AG09309 (cell line): ENCODE measurements around the gene FAM156B.
"Not testable (repeated sequence)": the region's sequence is repeated elsewhere in the genome, so short reads cannot be mapped to it uniquely, and the experiment has no call there.

Experiments used
- DNase-seq: peaks from one replicate; pipeline ENCODE4 v3.0.0-alpha.2; 2010; ENCODE audit warnings: low read depth
- H3K4me3 ChIP-seq: 2 replicates; pipeline ENCODE4 v1.5.1; 2011; ENCODE audit warnings: mild to moderate bottlenecking, low read depth, low read length, moderate library complexity; ENCODE audit not compliant: control insufficient read depth
- TF ChIP-seq, protein P1 (sequence below): IDR thresholded peaks from 2 replicates; pipeline ENCODE4 v1.5.1; 2011; ENCODE audit warnings: mild to moderate bottlenecking, low read depth, low read length, inconsistent platforms; ENCODE audit not compliant: insufficient read depth, control insufficient read depth; ENCODE audit errors: missing control alignments

Gene FAM156B

GRCh38 chrX:52896855-52897709, at the start of gene FAM156B:
FAM156B (plus strand) TSS chrX:52897330; CDS start chrX:52907226, 9,896 bp downstream.
- H3K4me3 ChIP-seq, DNase-seq: not testable (repeated sequence)

DNA sequence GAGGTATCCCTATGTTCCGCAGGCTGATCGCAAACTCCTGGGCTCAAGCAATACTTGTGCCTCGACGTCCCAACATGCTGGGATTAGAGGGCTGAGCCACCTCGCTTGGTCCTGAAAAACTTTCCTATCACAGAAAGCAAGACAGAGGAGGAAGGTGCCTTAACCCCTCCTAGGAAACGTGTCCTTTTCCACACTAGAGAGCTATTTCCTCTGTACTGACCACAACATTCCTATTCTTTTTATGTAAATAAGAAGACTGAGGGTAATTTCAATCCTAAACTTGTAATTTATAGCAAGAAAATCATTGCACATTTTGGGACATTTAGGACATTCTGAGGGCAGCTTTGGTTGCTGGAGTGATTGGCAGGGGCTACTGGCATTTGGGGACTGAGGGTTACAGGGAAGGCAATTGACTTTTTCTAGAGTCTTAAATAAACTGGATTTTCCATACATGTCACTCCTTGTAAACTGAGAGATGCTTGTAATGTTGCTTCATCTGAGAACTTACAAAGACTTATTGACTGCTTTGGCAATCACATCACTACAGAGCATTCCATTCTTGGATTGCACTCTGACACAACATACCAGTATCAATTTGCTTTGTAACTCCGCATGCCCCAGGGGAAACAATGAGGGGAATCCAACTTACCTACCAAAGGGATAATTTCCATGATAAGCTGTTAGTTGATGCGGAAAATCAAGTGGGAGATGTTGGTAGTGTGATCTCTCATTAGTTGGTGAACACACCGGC, 44.8 kb upstream of the FAM156B start:
- no peak for DNase-seq
- TF ChIP-seq, protein P1, sequence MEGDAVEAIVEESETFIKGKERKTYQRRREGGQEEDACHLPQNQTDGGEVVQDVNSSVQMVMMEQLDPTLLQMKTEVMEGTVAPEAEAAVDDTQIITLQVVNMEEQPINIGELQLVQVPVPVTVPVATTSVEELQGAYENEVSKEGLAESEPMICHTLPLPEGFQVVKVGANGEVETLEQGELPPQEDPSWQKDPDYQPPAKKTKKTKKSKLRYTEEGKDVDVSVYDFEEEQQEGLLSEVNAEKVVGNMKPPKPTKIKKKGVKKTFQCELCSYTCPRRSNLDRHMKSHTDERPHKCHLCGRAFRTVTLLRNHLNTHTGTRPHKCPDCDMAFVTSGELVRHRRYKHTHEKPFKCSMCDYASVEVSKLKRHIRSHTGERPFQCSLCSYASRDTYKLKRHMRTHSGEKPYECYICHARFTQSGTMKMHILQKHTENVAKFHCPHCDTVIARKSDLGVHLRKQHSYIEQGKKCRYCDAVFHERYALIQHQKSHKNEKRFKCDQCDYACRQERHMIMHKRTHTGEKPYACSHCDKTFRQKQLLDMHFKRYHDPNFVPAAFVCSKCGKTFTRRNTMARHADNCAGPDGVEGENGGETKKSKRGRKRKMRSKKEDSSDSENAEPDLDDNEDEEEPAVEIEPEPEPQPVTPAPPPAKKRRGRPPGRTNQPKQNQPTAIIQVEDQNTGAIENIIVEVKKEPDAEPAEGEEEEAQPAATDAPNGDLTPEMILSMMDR, result no peak
- no peak overlapping the region for H3K4me3 ChIP-seq

- DNase-seq, H3K4me3 ChIP-seq: not testable (repeated sequence)
Observed at GRCh38 chrX:52856991-52857525, 40.1 kb upstream of the FAM156B start.

DNA sequence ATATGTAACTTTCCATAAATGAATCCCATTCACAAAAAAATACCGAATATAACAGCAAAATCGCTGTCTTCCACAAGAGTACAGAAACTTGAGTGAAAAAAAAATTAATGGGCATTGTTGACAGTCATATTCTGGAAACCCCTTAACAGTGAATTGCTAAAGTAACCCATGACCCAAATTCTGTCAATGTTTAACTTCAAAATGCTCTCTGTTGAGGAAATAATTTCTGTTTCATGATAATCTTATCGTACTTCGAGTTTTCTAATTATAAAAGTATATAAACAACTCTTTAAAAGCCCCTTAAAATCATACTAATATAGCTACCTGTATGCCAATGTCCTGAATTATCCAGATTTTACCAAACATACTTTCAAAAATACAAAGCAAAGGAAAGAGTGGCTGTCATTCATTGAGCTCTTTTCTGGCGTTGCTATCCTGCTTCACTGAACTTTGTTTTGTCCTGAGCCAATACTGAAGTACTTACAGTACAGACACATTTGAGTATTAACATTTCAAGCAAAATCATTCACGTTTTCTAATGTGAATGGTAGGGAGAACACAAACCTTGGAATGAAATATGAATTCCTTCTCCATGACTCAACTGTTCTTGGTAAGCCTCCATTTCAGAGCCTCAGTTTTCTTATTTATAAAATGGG, 31.7 kb upstream of the FAM156B start:
- H3K4me3 ChIP-seq, result no peak overlapping the region
- DNase-seq, result no peak
- TF ChIP-seq, protein P1, result no peak

DNA sequence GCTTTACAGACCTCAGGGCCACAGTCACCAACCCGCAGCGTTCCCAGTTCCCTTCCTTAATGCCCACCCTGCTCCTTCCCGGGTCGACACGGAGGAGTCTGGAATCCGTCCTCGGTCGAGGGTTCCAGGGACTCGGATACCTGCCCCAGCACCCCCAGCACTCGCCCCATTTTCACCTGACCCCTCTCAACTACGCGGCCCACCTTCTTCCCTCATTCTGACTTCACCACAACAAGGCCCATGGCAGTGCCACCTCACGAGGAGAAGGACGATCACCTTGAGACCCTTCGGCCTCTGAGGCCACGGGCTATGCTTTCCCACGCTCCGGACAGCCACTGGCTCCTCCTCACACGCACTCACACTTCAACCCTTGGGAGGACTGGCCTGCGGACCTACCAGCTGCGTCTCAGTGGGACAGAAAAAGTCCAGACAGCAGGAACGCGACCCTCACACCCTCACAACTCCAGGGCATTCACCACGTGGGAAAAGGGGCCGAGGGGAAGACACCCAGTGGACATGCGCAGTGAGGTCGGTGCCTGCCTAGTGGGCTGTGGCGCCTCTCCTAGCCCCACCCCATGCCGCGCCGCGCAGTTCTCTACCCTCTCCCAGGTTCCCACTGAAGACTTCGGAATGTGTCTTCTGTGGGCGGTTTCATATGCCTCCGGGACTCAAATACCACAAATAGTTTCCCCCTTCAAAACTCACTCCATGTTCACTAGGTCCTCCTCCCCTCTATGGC, 29.4 kb upstream of the FAM156B start, which contains the start of gene XAGE3:
Gene XAGE3 (minus strand): TSS at position 474 of the 739 bp plus-strand sequence. CDS start 950 bp downstream, outside the sequence.
- no peak within 1 kb of the TSS for H3K4me3 ChIP-seq
- TF ChIP-seq, protein P1, result no peak
- no peak for DNase-seq

DNA sequence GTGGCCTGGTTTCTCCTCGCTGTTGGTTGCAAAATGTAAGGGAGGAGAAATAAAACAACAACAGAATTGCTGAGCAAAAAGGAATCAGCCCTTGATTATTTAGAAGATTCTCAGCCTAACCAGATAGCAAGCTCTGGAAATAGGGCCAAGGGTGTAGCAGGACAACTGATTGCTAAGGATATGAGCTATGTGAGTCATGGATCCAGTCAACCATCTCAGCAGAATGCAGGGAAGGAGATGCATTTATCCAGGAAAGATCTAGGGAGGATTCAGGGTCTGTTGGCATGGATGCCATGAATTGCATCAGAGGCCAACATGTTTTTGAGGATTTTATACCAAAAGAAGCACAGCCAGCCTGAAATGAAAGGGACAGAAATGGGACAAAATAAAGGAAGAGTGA, 27.1 kb upstream of the FAM156B start:
- no peak for DNase-seq
- H3K4me3 ChIP-seq, result no peak overlapping the region
- TF ChIP-seq, protein P1, result no peak

DNA sequence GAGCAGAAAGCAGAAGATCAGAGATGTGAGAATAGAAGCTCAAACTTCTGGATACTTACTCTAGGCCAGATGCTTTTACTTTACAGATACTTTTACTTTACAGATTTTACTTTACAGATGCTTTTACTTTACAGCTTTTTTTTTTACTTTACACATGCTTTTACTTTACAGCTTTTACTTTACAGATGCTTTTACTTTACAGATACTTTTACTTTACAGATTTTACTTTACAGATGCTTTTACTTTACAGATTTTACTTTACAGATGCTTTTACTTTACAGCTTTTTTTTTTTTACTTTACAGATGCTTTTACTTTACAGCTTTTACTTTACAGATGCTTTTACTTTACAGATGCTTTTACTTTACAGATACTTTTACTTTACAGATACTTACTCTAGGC, 23.3 kb upstream of the FAM156B start:
- not testable (repeated sequence) for H3K4me3 ChIP-seq, DNase-seq

- H3K4me3 ChIP-seq, result no peak overlapping the region
- DNase-seq, result no peak
- TF ChIP-seq, protein P1, result no peak
Observed at GRCh38 chrX:52874661-52875060, 22.5 kb upstream of the FAM156B start.

GRCh38 chrX:52875436-52875835, 21.7 kb upstream of the FAM156B start:
- H3K4me3 ChIP-seq, DNase-seq: not testable (repeated sequence)

DNA sequence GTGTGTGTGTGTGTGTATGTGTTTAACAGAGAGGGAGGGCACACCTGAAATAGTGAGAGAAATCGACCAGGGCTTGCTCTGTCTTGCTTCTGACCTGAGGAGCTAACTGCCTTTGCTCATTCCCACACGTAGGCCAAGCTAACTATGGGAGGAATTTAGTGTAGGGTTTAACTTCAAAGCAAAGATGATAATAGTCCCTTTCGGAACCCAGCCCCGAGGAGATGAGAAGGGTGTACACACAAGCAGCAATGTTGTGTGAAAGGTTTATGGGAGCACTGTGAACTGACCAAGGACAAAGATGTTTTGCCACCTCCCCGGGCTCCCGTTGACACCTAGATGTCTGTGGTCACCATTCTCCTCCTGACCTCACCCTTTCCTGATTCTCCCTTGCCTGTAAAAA, 20.7 kb upstream of the FAM156B start:
- DNase-seq, H3K4me3 ChIP-seq: not testable (repeated sequence)

DNA sequence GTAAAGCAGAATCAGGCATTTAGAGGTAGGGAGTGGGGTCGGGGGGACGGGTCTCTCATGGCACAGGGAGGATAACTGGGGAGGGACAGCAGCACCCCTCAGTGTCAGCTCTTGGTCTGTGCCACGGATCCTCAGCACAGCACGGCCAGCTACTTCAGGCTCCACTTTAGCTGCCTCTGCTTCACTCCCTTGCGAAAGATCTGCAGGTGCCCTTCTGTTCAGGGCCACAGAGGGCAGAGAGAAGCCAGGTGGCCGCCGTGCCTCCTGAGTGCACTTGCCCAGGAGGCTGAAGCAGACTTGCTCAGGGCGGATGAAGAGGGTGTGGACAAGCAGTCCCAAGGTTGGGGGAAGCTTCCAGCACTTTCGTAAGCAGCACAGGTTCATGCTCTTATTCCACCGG, 9.7 kb upstream of the FAM156B start:
- not testable (repeated sequence) for H3K4me3 ChIP-seq, DNase-seq
